HCT116 (cell line): ENCODE measurements around the gene RFX2. TPM values are rescaled to one million over a fixed set of nuclear protein-coding genes. Genes with fewer than 3 reads are reported as not detected.

ENCODE experiments used
- ATAC-seq: fragments of 200-7000 bp; cut with Tn5 transposase; 2 replicates; pipeline ENCODE4 v1.9.1; 2020; ENCODE audit warnings: mild to moderate bottlenecking, moderate library complexity
- BruUV-seq: library from RNA; stranded (reverse); fragments of 400-500 nt; replicated peaks from 2 replicates; lab custom pipeline; 2021; lab: Mats Ljungman, UMichigan
- CTCF ChIA-PET: fragments of 300-600 bp; sonication (Branson Sonifier 250); formaldehyde crosslinking; loops from one replicate; lab custom pipeline; 2021; ENCODE audit warnings: antibody characterized with exemption; lab: Charles Lee
- POLR2A ChIA-PET: fragments of 300-600, 350-600 bp; sonication (Branson Sonifier 250); formaldehyde crosslinking; loops from one replicate; lab custom pipeline; 2021; ENCODE audit warnings: antibody characterized with exemption; lab: Charles Lee
- RAD21 ChIA-PET, 2 experiments: fragments of 300-600 bp; sonication (Branson Sonifier 250); formaldehyde crosslinking; loops; one replicate each; lab custom pipeline; 2023; ENCODE audit warnings: low total read pairs in 2 of 2; ENCODE audit not compliant: uncharacterized antibody in 2 of 2, unreplicated experiment in 2 of 2, low non-redundant PET in 1 of 2; lab: Charles Lee
- DNase-seq: peaks from one replicate; pipeline ENCODE4 v3.0.0-alpha.2; 2010; ENCODE audit warnings: low read depth, low spot score
- H2AFZ ChIP-seq: fragments of 200-600 bp; shearing (Covaris generic), sonication (generic); 2 replicates; pipeline ENCODE4 v1.6.1; 2017; ENCODE audit warnings: low read depth, mixed run types, mixed read lengths, antibody characterized with exemption, low read length; ENCODE audit not compliant: poor library complexity, severe bottlenecking
- H3K27ac ChIP-seq: 2 replicates; pipeline ENCODE4 v1.5.1; 2012; ENCODE audit warnings: low read depth, low read length
- H3K27me3 ChIP-seq: fragments of 200-600 bp; sonication (generic); 2 replicates; pipeline ENCODE4 v1.6.1; 2016; ENCODE audit warnings: mixed run types, low read length, mixed read lengths; ENCODE audit not compliant: insufficient read depth
- H3K36me3 ChIP-seq, 2 experiments: fragments of 200-500 bp in 1 of 2; fragments of 200-600 bp in 1 of 2; sonication (Bioruptor generic) in 1 of 2; sonication (generic) in 1 of 2; 2 replicates each; pipeline versions ENCODE4 v1.5.1 to v1.6.1; 2014 to 2016; ENCODE audit warnings: low read length in 2 of 2, inconsistent platforms in 1 of 2, mixed read lengths in 1 of 2, mixed run types in 1 of 2; ENCODE audit not compliant: insufficient read depth in 2 of 2, control insufficient read depth in 1 of 2
- H3K4me1 ChIP-seq, 2 experiments: fragments of 200-600 bp in 1 of 2; sonication (generic) in 1 of 2; 2 replicates each; pipeline versions ENCODE4 v1.5.1 to v1.6.1; 2012 to 2017; ENCODE audit warnings: low read length in 2 of 2, inconsistent platforms in 1 of 2, mild to moderate bottlenecking in 1 of 2, mixed read lengths in 1 of 2, mixed run types in 1 of 2, moderate library complexity in 1 of 2; ENCODE audit not compliant: insufficient read depth in 2 of 2, control insufficient read depth in 1 of 2
- H3K4me2 ChIP-seq: fragments of 200-600 bp; sonication (generic); 2 replicates; pipeline ENCODE4 v1.6.1; 2017; ENCODE audit warnings: mixed run types, low read length, mixed read lengths
- H3K4me3 ChIP-seq, 2 experiments: fragments of 200-600 bp in 1 of 2; sonication (generic) in 1 of 2; replicated peaks in 1 of 2; 2 replicates each; pipeline ENCODE4 v1.5.1; 2011 to 2016; ENCODE audit warnings: low read length in 2 of 2, control low read depth in 1 of 2, low read depth in 1 of 2, mild to moderate bottlenecking in 1 of 2, mixed read lengths in 1 of 2, mixed run types in 1 of 2
- H3K79me2 ChIP-seq: fragments of 200-600 bp; sonication (generic); 2 replicates; pipeline ENCODE4 v1.6.1; 2017; ENCODE audit warnings: mild to moderate bottlenecking, mixed run types, low read length, moderate library complexity, mixed read lengths; ENCODE audit not compliant: insufficient read depth
- H3K9ac ChIP-seq: fragments of 200-600 bp; sonication (generic); 2 replicates; pipeline ENCODE4 v1.6.1; 2016; ENCODE audit warnings: low read length, mixed read lengths
- H3K9me2 ChIP-seq: fragments of 200-600 bp; sonication (generic), shearing (Covaris generic); 2 replicates; pipeline ENCODE4 v1.6.1; 2017; ENCODE audit warnings: mixed run types, mild to moderate bottlenecking, moderate library complexity; ENCODE audit not compliant: insufficient read depth
- H3K9me3 ChIP-seq, 2 experiments: fragments of 200-500 bp in 1 of 2; fragments of 200-600 bp in 1 of 2; sonication (Bioruptor generic) in 1 of 2; sonication (generic) in 1 of 2; 2 replicates each; pipeline ENCODE4 v1.6.1; 2014 to 2017; ENCODE audit warnings: low read length in 2 of 2, mixed read lengths in 2 of 2, inconsistent platforms in 1 of 2, low read depth in 1 of 2, mild to moderate bottlenecking in 1 of 2, mixed run types in 1 of 2, moderate library complexity in 1 of 2; ENCODE audit not compliant: control insufficient read depth in 1 of 2, insufficient read depth in 1 of 2
- H4K20me1 ChIP-seq: fragments of 200-600 bp; sonication (generic), shearing (Covaris generic); 2 replicates; pipeline ENCODE4 v1.6.1; 2017; ENCODE audit warnings: mixed run types, mild to moderate bottlenecking, moderate library complexity; ENCODE audit not compliant: insufficient read depth
- ATF3 ChIP-seq: IDR thresholded peaks from 2 replicates; pipeline ENCODE4 v1.6.1; 2012
- CBX3 ChIP-seq: IDR thresholded peaks from 2 replicates; pipeline ENCODE4 v1.6.1; 2012; ENCODE audit warnings: low read depth
- CTCF ChIP-seq, 3 experiments: fragments of 200-600 bp in 1 of 3; sonication (generic) in 1 of 3; IDR thresholded peaks in 2 of 3; conservative IDR thresholded peaks in 1 of 3; 2 replicates each; pipeline ENCODE4 v1.5.1; 2012 to 2017; ENCODE audit warnings: low read depth in 2 of 3, low read length in 2 of 3, antibody characterized with exemption in 1 of 3, borderline replicate concordance in 1 of 3, control low read depth in 1 of 3, mild to moderate bottlenecking in 1 of 3, mixed read lengths in 1 of 3, mixed run types in 1 of 3, moderate library complexity in 1 of 3; ENCODE audit not compliant: insufficient read depth in 1 of 3
- ELF1 ChIP-seq: IDR thresholded peaks from 2 replicates; pipeline ENCODE4 v1.6.1; 2012; ENCODE audit warnings: low read depth, borderline replicate concordance
- EZH2 ChIP-seq: fragments of 200-600 bp; sonication (generic); IDR thresholded peaks from 2 replicates; pipeline ENCODE4 v1.6.1; 2017; ENCODE audit warnings: antibody characterized with exemption, mixed run types
- POLR2A ChIP-seq: IDR thresholded peaks from 2 replicates; pipeline ENCODE4 v1.7.0; 2011; ENCODE audit warnings: borderline replicate concordance; ENCODE audit not compliant: insufficient read depth, insufficient read length; ENCODE audit errors: extremely low read depth
- SP1 ChIP-seq: IDR thresholded peaks from 2 replicates; pipeline ENCODE4 v1.6.1; 2012; ENCODE audit warnings: low read depth
- YY1 ChIP-seq: IDR thresholded peaks from 2 replicates; pipeline ENCODE4 v1.6.1; 2011; ENCODE audit warnings: low read length, low read depth, moderate library complexity, mild to moderate bottlenecking; ENCODE audit not compliant: insufficient replicate concordance; ENCODE audit errors: extremely low read depth
- ZBTB33 ChIP-seq: IDR thresholded peaks from 2 replicates; pipeline ENCODE4 v1.6.1; 2011; ENCODE audit warnings: mild to moderate bottlenecking, low read length, moderate library complexity; ENCODE audit not compliant: insufficient replicate concordance; ENCODE audit errors: extremely low read depth
- ZFX ChIP-seq: fragments of 450-650 bp; IDR thresholded peaks from 2 replicates; pipeline ENCODE4 v1.6.1; 2017
- intact Hi-C: fragments of 100-400 bp; cut with micrococcal nuclease; formaldehyde crosslinking; loops from 2 replicates; pipeline ENCODE4 v1.10.0; 2022
- total RNA-seq: library from RNA; stranded (reverse); gene quantifications from one replicate; pipeline ENCODE4 v1.2.1, GENCODE V29; 2021; ENCODE audit not compliant: unreplicated experiment

Gene RFX2
- total RNA-seq, 1 experiment from 2014 or later = 13.7 TPM

- Histone ChIP-seq H3K27ac (no peak overlapping the region), H3K4me1 (peaks cover 0 to 6% of the 10 kb centered on the region in 2 experiments; a peak in 1 of 4 replicates), H3K9ac (no peak overlapping the region), H4K20me1 (no peaks in the 10 kb centered on the region), H3K27me3 (no peaks in the 10 kb centered on the region), H3K79me2 (no peaks in the 10 kb centered on the region), H3K4me3 (no peak overlapping the region), H2AFZ (no peak overlapping the region), H3K4me2 (no peak overlapping the region), H3K9me2 (no peaks in the 10 kb centered on the region), H3K36me3 (no peaks in the 10 kb centered on the region), H3K9me3 (no peaks in the 10 kb centered on the region)
- DNase-seq (no peak), ATAC-seq (no peak)
- CTCF ChIA-PET = interaction anchor here (1.3 kb wide), 1 partner anchor 51 kb away, joined by 4 read pairs; no protein-coding TSS in a partner anchor
- RAD21 ChIA-PET = no interaction called here
- POLR2A ChIA-PET = no interaction called here
- no peak for TF ChIP-seq YY1
- peak in 2 of 3 experiments; percentile 12 to 48; a peak in 3 of 6 replicates for TF ChIP-seq CTCF (IDR thresholded peaks at IDR 0.05 in 2 of 3, conservative IDR thresholded peaks at IDR 0.05 in 1 of 3; ENCODE audit: borderline replicate concordance in 1 of 3, insufficient read depth in 1 of 3, low read depth in 2 of 3, low read length in 2 of 3)
- no peak for TF ChIP-seq POLR2A
- BruUV-seq = no TSS peak
- intact Hi-C loops = no loop called here
These were observed 91.5 kb downstream of the RFX2 start for GRCh38 chr19:6018786-6019185.

GRCh38 chr19:6017576-6017975 lies 92.7 kb downstream of the RFX2 start:
- H3K4me1 ChIP-seq = no peaks in the 10 kb centered on the region
- H3K27ac ChIP-seq = no peak overlapping the region
- H2AFZ ChIP-seq = no peak overlapping the region
- POLR2A ChIA-PET = no interaction called here
- H3K36me3 ChIP-seq = no peaks in the 10 kb centered on the region
- no peaks in the 10 kb centered on the region for H3K79me2 ChIP-seq
- H3K9me2 ChIP-seq = no peaks in the 10 kb centered on the region
- intact Hi-C loops = no loop called here
- DNase-seq = no peak
- no peak overlapping the region for H3K4me2 ChIP-seq
- ATAC-seq = no peak
- TF ChIP-seq ZFX = no peak
- TF ChIP-seq CTCF (IDR thresholded peaks at IDR 0.05 in 2 of 3, conservative IDR thresholded peaks at IDR 0.05 in 1 of 3; ENCODE audit: borderline replicate concordance in 1 of 3, insufficient read depth in 1 of 3, low read depth in 2 of 3, low read length in 2 of 3) = no peak
- TF ChIP-seq ZBTB33 = no peak
- TF ChIP-seq CBX3 = no peak
- TF ChIP-seq EZH2 = no peak
- no peak for TF ChIP-seq ELF1
- no peak for TF ChIP-seq SP1
- TF ChIP-seq ATF3 = no peak
- RAD21 ChIA-PET = no interaction called here
- no peaks in the 10 kb centered on the region for H3K27me3 ChIP-seq
- H3K9me3 ChIP-seq = no peaks in the 10 kb centered on the region
- no peaks in the 10 kb centered on the region for H4K20me1 ChIP-seq
- CTCF ChIA-PET = no interaction called here
- no peak overlapping the region for H3K9ac ChIP-seq
- no peak overlapping the region for H3K4me3 ChIP-seq
- no TSS peak for BruUV-seq
